Astrocyte (in vitro differentiated cells and primary cell): ENCODE measurements around the gene CRISPLD2.

ENCODE experiments used
- CTCF ChIP-seq: IDR thresholded peaks from 2 replicates; pipeline ENCODE4 v1.5.1; 2011; ENCODE audit warnings: low read depth, mild to moderate bottlenecking, inconsistent platforms, low read length, moderate library complexity; ENCODE audit not compliant: insufficient read depth
- EZH2 ChIP-seq: IDR thresholded peaks from 2 replicates; pipeline ENCODE4 v1.6.1; 2012; ENCODE audit warnings: mild to moderate bottlenecking, low read length, inconsistent platforms; ENCODE audit not compliant: insufficient read depth

GRCh38 chr16:84816485-84816884, 3.3 kb upstream of the CRISPLD2 start:
- TF ChIP-seq CTCF (no peak), EZH2 (no peak)
